Stimulated activated naive CD8-positive, alpha-beta T cell treated with anti-CD3 and anti-CD28 coated beads, Interleukin-15, amount 100 ng/mL, for 72 hours (primary cell): ENCODE results near the gene MTHFD2.

ENCODE experiments used
- ATAC-seq: fragments of 150-1000 bp; cut with Tn5 transposase; 2 replicates; pipeline ENCODE4 v1.10.0; 2021; ENCODE audit warnings: mild to moderate bottlenecking, moderate library complexity
- DNase-seq, 2 donors: peaks; one replicate each; pipeline ENCODE4 v3.0.0; 2021 to 2022
- H3K27ac Mint-ChIP-seq, 2 donors: one replicate each; pipeline ENCODE4 v1.8.0; 2022; ENCODE audit warnings: mild to moderate bottlenecking in 2 of 2, mixed read lengths in 2 of 2, moderate library complexity in 2 of 2
- H3K27me3 Mint-ChIP-seq: one replicate; pipeline ENCODE4 v1.8.0; 2022; ENCODE audit warnings: mixed read lengths
- H3K4me1 Mint-ChIP-seq: one replicate; pipeline ENCODE4 v1.8.0; 2022; ENCODE audit warnings: mild to moderate bottlenecking, mixed read lengths
- H3K4me3 Mint-ChIP-seq, 2 donors: one replicate each; pipeline ENCODE4 v1.8.0; 2022; ENCODE audit warnings: mild to moderate bottlenecking in 2 of 2, mixed read lengths in 2 of 2, moderate library complexity in 1 of 2
- H3K9me3 Mint-ChIP-seq, 2 donors: one replicate each; pipeline ENCODE4 v1.8.0; 2022; ENCODE audit warnings: mixed read lengths in 2 of 2

Gene MTHFD2

GRCh38 chr2:74260495-74260894 is 62.1 kb downstream of the MTHFD2 start:
- peak overlapping the region; percentile 11 to 15 for H3K27ac Mint-ChIP-seq

GRCh38 chr2:74261204-74261864 is 62.9 kb downstream of the MTHFD2 start:
- DNase-seq (no peak), ATAC-seq (no peak)
- H3K27me3 Mint-ChIP-seq: no peaks in the 10 kb centered on the region
- no peaks in the 10 kb centered on the region for H3K9me3 Mint-ChIP-seq
- no peak overlapping the region for H3K4me3 Mint-ChIP-seq
- no peak overlapping the region for H3K27ac Mint-ChIP-seq
- H3K4me1 Mint-ChIP-seq: no peaks in the 10 kb centered on the region

More at GRCh38 chr2:74260495-74260894, 62.1 kb downstream of the MTHFD2 start:
- H3K4me3 Mint-ChIP-seq: no peak overlapping the region
- no peaks in the 10 kb centered on the region for H3K9me3 Mint-ChIP-seq
- H3K4me1 Mint-ChIP-seq: no peaks in the 10 kb centered on the region
- ATAC-seq (no peak), DNase-seq (no peak)
- no peaks in the 10 kb centered on the region for H3K27me3 Mint-ChIP-seq

- H3K27ac Mint-ChIP-seq: no peak overlapping the region
- no peaks in the 10 kb centered on the region for H3K27me3 Mint-ChIP-seq
- no peaks in the 10 kb centered on the region for H3K9me3 Mint-ChIP-seq
- DNase-seq: no peak
- H3K4me1 Mint-ChIP-seq: peaks cover 8% of the 10 kb centered on the region
- no peak overlapping the region for H3K4me3 Mint-ChIP-seq
- no peak for ATAC-seq
These were observed 64.3 kb downstream of the MTHFD2 start for GRCh38 chr2:74262681-74263080.

- ATAC-seq: no peak
- DNase-seq: no peak
- Mint-ChIP-seq H3K27ac (no peak overlapping the region), H3K4me1 (peaks cover 8% of the 10 kb centered on the region), H3K4me3 (no peak overlapping the region), H3K9me3 (no peaks in the 10 kb centered on the region), H3K27me3 (no peaks in the 10 kb centered on the region)
These were observed 65.9 kb downstream of the MTHFD2 start for GRCh38 chr2:74264281-74264680.

GRCh38 chr2:74267068-74267467 is 68.7 kb downstream of the MTHFD2 start:
- Mint-ChIP-seq H3K4me1 (peaks cover 8% of the 10 kb centered on the region), H3K27ac (peak overlapping the region; percentile 85 to 94), H3K27me3 (no peaks in the 10 kb centered on the region), H3K9me3 (no peaks in the 10 kb centered on the region), H3K4me3 (peak overlapping the region; percentile 47 to 54)
- DNase-seq: peak; percentile 54 to 75
- peak; percentile 99 for ATAC-seq
